Measurements from ENCODE around the gene S100A9. TPM values are rescaled to one million over a fixed set of nuclear protein-coding genes. Genes with fewer than 3 reads are reported as not detected.

S100A9 gene
- polyA plus RNA-seq, 1 donor from 2014 or later: not detected

DNA sequence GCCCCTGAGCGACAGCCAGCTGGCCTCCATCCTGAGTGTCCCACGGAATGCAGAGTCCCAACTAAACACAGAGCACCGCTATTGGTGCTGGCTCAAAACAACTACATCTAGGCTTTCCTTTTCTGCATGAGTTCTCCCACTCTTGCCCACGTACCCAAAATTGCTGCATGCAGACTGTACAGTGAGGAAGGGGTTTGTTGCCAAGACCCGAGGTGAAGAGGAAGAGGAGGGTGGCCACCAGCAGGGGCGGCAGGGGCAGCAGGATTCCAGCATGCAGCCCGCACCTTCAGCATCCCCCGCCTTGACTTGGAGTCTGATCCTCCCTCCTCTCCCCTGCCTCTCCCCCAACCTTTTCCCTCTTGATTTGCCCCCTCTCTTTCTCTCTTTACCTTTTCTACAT is 8.0 kb downstream of the S100A9 start:
- Histone ChIP-seq H3F3A (ENCODE audit: insufficient read depth, low read length, poor library complexity, severe bottlenecking) (no peaks in the 10 kb centered on the region), H3K9ac (ENCODE audit: low read length) (no peak overlapping the region), H3K9me2 (ENCODE audit: insufficient read depth, low read length) (no peaks in the 10 kb centered on the region), H3K36me3 (ENCODE audit: insufficient read depth, low read length) (no peaks in the 10 kb centered on the region), H3K9me3 (ENCODE audit: low read length) (no peaks in the 10 kb centered on the region), H3K27me3 (ENCODE audit: insufficient read depth, low read depth, low read length) (no peaks in the 10 kb centered on the region), H2AFZ (ENCODE audit: low read depth, low read length) (no peak overlapping the region), H3K4me3 (ENCODE audit: low read length) (no peak overlapping the region), H4K20me1 (ENCODE audit: insufficient read depth) (no peaks in the 10 kb centered on the region), H3K27ac (ENCODE audit: low read length) (no peak overlapping the region), H3K4me2 (ENCODE audit: low read length) (no peak overlapping the region), H3K79me2 (replicated peaks; ENCODE audit: insufficient read depth, low read length) (no peaks in the 10 kb centered on the region)
- TF ChIP-seq POLR2AphosphoS5 (IDR thresholded peaks at IDR 0.05) (no peak), EP300 (conservative IDR thresholded peaks at IDR 0.05; ENCODE audit: poor library complexity, severe bottlenecking) (no peak), CTCF (IDR thresholded peaks at IDR 0.05; ENCODE audit: poor library complexity, severe bottlenecking) (no peak), TAF1 (IDR thresholded peaks at IDR 0.05; ENCODE audit: low read depth) (no peak), EZH2 (IDR thresholded peaks at IDR 0.05; ENCODE audit: borderline replicate concordance, insufficient read depth, low read length, poor library complexity, severe bottlenecking) (no peak), MXI1 (conservative IDR thresholded peaks at IDR 0.05; ENCODE audit: poor library complexity, severe bottlenecking) (no peak), REST (IDR thresholded peaks at IDR 0.05; ENCODE audit: borderline replicate concordance) (no peak), SMC3 (conservative IDR thresholded peaks at IDR 0.05; ENCODE audit: poor library complexity) (no peak), RAD21 (conservative IDR thresholded peaks at IDR 0.05) (no peak)

GRCh38 chr1:153366261-153366660 is 8.6 kb downstream of the S100A9 start:
- H3K4me2 ChIP-seq (ENCODE audit: low read length): no peak overlapping the region
- no peaks in the 10 kb centered on the region for H3F3A ChIP-seq (ENCODE audit: insufficient read depth, low read length, poor library complexity, severe bottlenecking)
- H3K4me3 ChIP-seq (ENCODE audit: low read length): no peak overlapping the region
- no peaks in the 10 kb centered on the region for H3K9me2 ChIP-seq (ENCODE audit: insufficient read depth, low read length)
- H3K9me3 ChIP-seq (ENCODE audit: low read length): no peaks in the 10 kb centered on the region
- TF ChIP-seq EZH2 (IDR thresholded peaks at IDR 0.05; ENCODE audit: borderline replicate concordance, insufficient read depth, low read length, poor library complexity, severe bottlenecking): no peak
- TF ChIP-seq EP300 (conservative IDR thresholded peaks at IDR 0.05; ENCODE audit: poor library complexity, severe bottlenecking): no peak
- TF ChIP-seq RAD21 (conservative IDR thresholded peaks at IDR 0.05): no peak
- no peak for TF ChIP-seq MXI1 (conservative IDR thresholded peaks at IDR 0.05; ENCODE audit: poor library complexity, severe bottlenecking)
- TF ChIP-seq CTCF (IDR thresholded peaks at IDR 0.05; ENCODE audit: poor library complexity, severe bottlenecking): no peak
- TF ChIP-seq TAF1 (IDR thresholded peaks at IDR 0.05; ENCODE audit: low read depth): no peak
- TF ChIP-seq REST (IDR thresholded peaks at IDR 0.05; ENCODE audit: borderline replicate concordance): no peak
- no peak for TF ChIP-seq SMC3 (conservative IDR thresholded peaks at IDR 0.05; ENCODE audit: poor library complexity)
- TF ChIP-seq POLR2AphosphoS5 (IDR thresholded peaks at IDR 0.05): no peak
- no peak overlapping the region for H3K9ac ChIP-seq (ENCODE audit: low read length)
- H3K36me3 ChIP-seq (ENCODE audit: insufficient read depth, low read length): no peaks in the 10 kb centered on the region
- H2AFZ ChIP-seq (ENCODE audit: low read depth, low read length): no peak overlapping the region
- H4K20me1 ChIP-seq (ENCODE audit: insufficient read depth): no peaks in the 10 kb centered on the region
- H3K27ac ChIP-seq (ENCODE audit: low read length): no peak overlapping the region
- no peaks in the 10 kb centered on the region for H3K27me3 ChIP-seq (ENCODE audit: insufficient read depth, low read depth, low read length)
- H3K79me2 ChIP-seq (replicated peaks; ENCODE audit: insufficient read depth, low read length): no peaks in the 10 kb centered on the region

Measured in neural cell (in vitro differentiated cells).